ENCODE results near the gene CGREF1. TPM values are rescaled to one million over a fixed set of nuclear protein-coding genes. Genes with fewer than 3 reads are reported as not detected.

CGREF1 gene
- total RNA-seq, 4 donors from 2014 or later = 1.1 to 4.2 (median 2.6) TPM

GRCh38 chr2:27058210-27058609 is 60.7 kb downstream of the CGREF1 start:
- no peak overlapping the region for H3K4me3 ChIP-seq
- DNase-seq (ENCODE audit: low spot score in 2 of 2) = no peak
- TF ChIP-seq, protein P1, sequence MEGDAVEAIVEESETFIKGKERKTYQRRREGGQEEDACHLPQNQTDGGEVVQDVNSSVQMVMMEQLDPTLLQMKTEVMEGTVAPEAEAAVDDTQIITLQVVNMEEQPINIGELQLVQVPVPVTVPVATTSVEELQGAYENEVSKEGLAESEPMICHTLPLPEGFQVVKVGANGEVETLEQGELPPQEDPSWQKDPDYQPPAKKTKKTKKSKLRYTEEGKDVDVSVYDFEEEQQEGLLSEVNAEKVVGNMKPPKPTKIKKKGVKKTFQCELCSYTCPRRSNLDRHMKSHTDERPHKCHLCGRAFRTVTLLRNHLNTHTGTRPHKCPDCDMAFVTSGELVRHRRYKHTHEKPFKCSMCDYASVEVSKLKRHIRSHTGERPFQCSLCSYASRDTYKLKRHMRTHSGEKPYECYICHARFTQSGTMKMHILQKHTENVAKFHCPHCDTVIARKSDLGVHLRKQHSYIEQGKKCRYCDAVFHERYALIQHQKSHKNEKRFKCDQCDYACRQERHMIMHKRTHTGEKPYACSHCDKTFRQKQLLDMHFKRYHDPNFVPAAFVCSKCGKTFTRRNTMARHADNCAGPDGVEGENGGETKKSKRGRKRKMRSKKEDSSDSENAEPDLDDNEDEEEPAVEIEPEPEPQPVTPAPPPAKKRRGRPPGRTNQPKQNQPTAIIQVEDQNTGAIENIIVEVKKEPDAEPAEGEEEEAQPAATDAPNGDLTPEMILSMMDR (IDR thresholded peaks at IDR 0.05) = no peak
- TF ChIP-seq EP300 (IDR thresholded peaks at IDR 0.05) = no peak
- no peak for TF ChIP-seq POLR2A (IDR thresholded peaks at IDR 0.05)
- TF ChIP-seq POLR2AphosphoS5 (IDR thresholded peaks at IDR 0.05) = no peak
- H3K36me3 ChIP-seq = peaks cover 59% of the 10 kb centered on the region
- H3K27me3 ChIP-seq = no peaks in the 10 kb centered on the region
- 89% methylated on average over 10 of the region's 10 CpGs for WGBS
- H3K4me1 ChIP-seq = no peaks in the 10 kb centered on the region
- no peak overlapping the region for H3K27ac ChIP-seq
- no peaks in the 10 kb centered on the region for H3K9me3 ChIP-seq

- Histone ChIP-seq H3K36me3 (peaks cover 56% of the 10 kb centered on the region), H3K27me3 (no peaks in the 10 kb centered on the region), H3K4me1 (peaks cover 4% of the 10 kb centered on the region), H3K4me3 (no peak overlapping the region), H3K27ac (no peak overlapping the region), H3K9me3 (no peaks in the 10 kb centered on the region)
- TF ChIP-seq, protein P1 (IDR thresholded peaks at IDR 0.05) = no peak
- TF ChIP-seq EP300 (IDR thresholded peaks at IDR 0.05) (no peak), POLR2AphosphoS5 (IDR thresholded peaks at IDR 0.05) (no peak), POLR2A (IDR thresholded peaks at IDR 0.05) (no peak)
- no peak for DNase-seq (ENCODE audit: low spot score in 2 of 2)
- WGBS = 89% methylated on average over 6 of the region's 6 CpGs
Measured at GRCh38 chr2:27057184-27057583, 61.7 kb downstream of the CGREF1 start.

DNA sequence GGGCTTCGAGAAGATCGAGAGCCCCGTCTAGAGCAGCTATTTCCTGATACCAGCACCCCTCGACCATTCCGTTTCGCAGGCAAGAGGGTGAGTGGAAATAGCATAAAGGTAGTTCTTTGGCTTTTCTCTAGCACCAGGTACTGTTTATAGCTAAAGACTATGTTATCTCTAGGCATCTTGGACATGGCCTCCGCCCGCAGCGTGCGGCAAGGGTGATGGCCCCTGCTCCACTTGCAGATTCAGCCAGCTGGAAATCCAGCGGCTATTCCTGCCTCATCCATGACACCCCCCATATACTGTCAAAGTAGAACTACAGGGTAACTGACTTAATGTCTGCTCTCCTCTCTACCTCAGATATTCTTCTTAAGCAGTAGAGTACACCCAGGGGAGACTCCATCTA is 64.2 kb downstream of the CGREF1 start:
- Histone ChIP-seq H3K27me3 (no peaks in the 10 kb centered on the region), H3K4me1 (peaks cover 14% of the 10 kb centered on the region), H3K36me3 (peaks cover 56% of the 10 kb centered on the region), H3K9me3 (no peaks in the 10 kb centered on the region), H3K27ac (no peak overlapping the region), H3K4me3 (no peak overlapping the region)
- TF ChIP-seq EP300 (IDR thresholded peaks at IDR 0.05) = no peak
- TF ChIP-seq, protein P1 (IDR thresholded peaks at IDR 0.05) = no peak
- TF ChIP-seq POLR2A (IDR thresholded peaks at IDR 0.05) = no peak
- TF ChIP-seq POLR2AphosphoS5 (IDR thresholded peaks at IDR 0.05) = no peak
- DNase-seq (ENCODE audit: low spot score in 2 of 2) = no peak
- 95% methylated on average over 11 of the region's 11 CpGs for WGBS

- Histone ChIP-seq H3K4me1 (peaks cover 19% of the 10 kb centered on the region), H3K27me3 (no peaks in the 10 kb centered on the region), H3K36me3 (peaks cover 50% of the 10 kb centered on the region), H3K4me3 (no peak overlapping the region), H3K27ac (no peak overlapping the region), H3K9me3 (no peaks in the 10 kb centered on the region)
- no peak for DNase-seq (ENCODE audit: low spot score in 2 of 2)
- WGBS = 80% methylated on average over 8 of the region's 8 CpGs
- TF ChIP-seq EP300 (IDR thresholded peaks at IDR 0.05) (no peak), POLR2A (IDR thresholded peaks at IDR 0.05) (no peak), POLR2AphosphoS5 (IDR thresholded peaks at IDR 0.05) (no peak)
- TF ChIP-seq, protein P1 (IDR thresholded peaks at IDR 0.05) = no peak
Measured at GRCh38 chr2:27053776-27054175, 65.2 kb downstream of the CGREF1 start.

DNA sequence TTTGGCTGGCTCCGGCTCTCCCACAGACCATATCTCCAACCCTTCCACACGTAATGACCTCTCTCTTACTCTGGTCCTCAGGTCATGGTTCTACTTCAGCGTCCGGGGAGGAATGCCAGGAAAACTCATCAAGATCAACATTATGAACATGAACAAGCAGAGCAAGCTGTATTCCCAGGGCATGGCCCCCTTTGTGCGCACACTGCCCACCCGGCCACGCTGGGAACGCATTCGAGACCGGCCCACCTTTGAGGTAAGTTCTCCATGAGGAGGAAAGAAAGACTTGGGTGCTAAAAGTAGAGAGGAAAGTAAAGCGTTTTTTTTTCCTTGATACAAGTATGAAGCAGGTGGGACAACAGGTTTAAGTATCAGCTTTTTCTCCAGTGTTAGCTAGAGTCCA is 65.6 kb downstream of the CGREF1 start:
- H3K9me3 ChIP-seq = no peaks in the 10 kb centered on the region
- H3K27me3 ChIP-seq = no peaks in the 10 kb centered on the region
- TF ChIP-seq, protein P1 (IDR thresholded peaks at IDR 0.05) = no peak
- TF ChIP-seq POLR2A (IDR thresholded peaks at IDR 0.05) (no peak), EP300 (IDR thresholded peaks at IDR 0.05) (no peak), POLR2AphosphoS5 (IDR thresholded peaks at IDR 0.05) (no peak)
- H3K36me3 ChIP-seq = peaks cover 46% of the 10 kb centered on the region
- no peak overlapping the region for H3K27ac ChIP-seq
- whole genome bisulfite sequencing = 91% methylated on average over 11 of the region's 11 CpGs
- no peak for DNase-seq (ENCODE audit: low spot score in 2 of 2)
- peaks cover 19% of the 10 kb centered on the region for H3K4me1 ChIP-seq
- no peak overlapping the region for H3K4me3 ChIP-seq
